Measurements from ENCODE around the gene PAQR7.

GRCh38 chr1:25858494-25858893 is 17.0 kb downstream of the PAQR7 start:
- TF ChIP-seq CTCF (IDR thresholded peaks at IDR 0.05) (no peak), POLR2A (IDR thresholded peaks at IDR 0.05) (no peak)

All from thyroid gland (tissue), 4 donors.